PC-9 (cell line): ENCODE measurements around the gene NCMAP. TPM values are rescaled to one million over a fixed set of nuclear protein-coding genes. Genes with fewer than 3 reads are reported as not detected.
"Not testable (repeated sequence)": the region's sequence is repeated elsewhere in the genome, so short reads cannot be mapped to it uniquely, and the experiment has no call there.

Experiments used
- BruUV-seq: library from RNA; stranded (reverse); fragments of 400-500 nt; replicated peaks from 2 replicates; lab custom pipeline; 2021; lab: Mats Ljungman, UMichigan
- CTCF ChIA-PET: fragments of 300-600 bp; sonication (Branson Sonifier 250); formaldehyde crosslinking; loops from one replicate; lab custom pipeline; 2022; ENCODE audit warnings: antibody characterized with exemption; lab: Charles Lee
- POLR2A ChIA-PET: fragments of 300-600 bp; sonication (Branson Sonifier 250); formaldehyde crosslinking; loops from one replicate; lab custom pipeline; 2022; ENCODE audit warnings: antibody characterized with exemption; ENCODE audit not compliant: unreplicated experiment; lab: Charles Lee
- DNase-seq, 2 experiments: peaks; one replicate each; pipeline versions ENCODE4 v3.0.0 to v3.0.0-alpha.2; 2015 to 2022; ENCODE audit warnings: mixed read lengths in 1 of 2
- H2AFZ ChIP-seq: fragments of 200-600 bp; sonication (generic); 2 replicates; pipeline ENCODE4 v1.8.1; 2017; ENCODE audit warnings: antibody characterized with exemption
- H3F3A ChIP-seq: fragments of 200-600 bp; sonication (generic); 2 replicates; pipeline ENCODE4 v1.8.1; 2017; ENCODE audit warnings: antibody characterized with exemption, mild to moderate bottlenecking, low read depth; ENCODE audit not compliant: insufficient read depth
- H3K27ac ChIP-seq: fragments of 200-600 bp; sonication (generic); 2 replicates; pipeline ENCODE4 v1.6.1; 2016; ENCODE audit warnings: mixed run types
- H3K27me3 ChIP-seq: fragments of 200-600 bp; sonication (generic); 2 replicates; pipeline ENCODE4 v1.6.1; 2016; ENCODE audit warnings: low read depth, mixed run types; ENCODE audit not compliant: insufficient read depth
- H3K36me3 ChIP-seq: fragments of 200-600 bp; sonication (generic); 2 replicates; pipeline ENCODE4 v1.6.1; 2016; ENCODE audit warnings: low read depth, mixed run types
- H3K4me1 ChIP-seq: fragments of 200-600 bp; sonication (generic); replicated peaks from 2 replicates; pipeline ENCODE4 v1.6.1; 2016; ENCODE audit warnings: mixed run types; ENCODE audit not compliant: insufficient read depth
- H3K4me2 ChIP-seq: fragments of 200-600 bp; sonication (generic); 2 replicates; pipeline ENCODE4 v1.6.1; 2017; ENCODE audit warnings: mixed run types
- H3K4me3 ChIP-seq: fragments of 200-600 bp; sonication (generic); 2 replicates; pipeline ENCODE4 v1.6.1; 2016; ENCODE audit warnings: mixed run types
- H3K79me2 ChIP-seq: fragments of 200-600 bp; sonication (generic); 2 replicates; pipeline ENCODE4 v1.6.1; 2017; ENCODE audit warnings: low read depth, mixed run types
- H3K9me2 ChIP-seq: fragments of 200-600 bp; sonication (generic); 2 replicates; pipeline ENCODE4 v1.8.1; 2017; ENCODE audit warnings: mild to moderate bottlenecking; ENCODE audit not compliant: insufficient read depth
- H3K9me3 ChIP-seq: fragments of 200-600 bp; sonication (generic); 2 replicates; pipeline ENCODE4 v1.8.1; 2016; ENCODE audit warnings: low read depth; ENCODE audit not compliant: insufficient read depth
- H4K20me1 ChIP-seq: fragments of 200-600 bp; sonication (generic); 2 replicates; pipeline ENCODE4 v1.8.1; 2017; ENCODE audit not compliant: insufficient read depth
- EZH2 ChIP-seq: fragments of 200-600 bp; sonication (generic); IDR thresholded peaks from 2 replicates; pipeline ENCODE4 v1.8.0; 2017; ENCODE audit warnings: antibody characterized with exemption, low read depth
- intact Hi-C: fragments of 100-400 bp; cut with micrococcal nuclease; formaldehyde crosslinking; loops from one replicate; pipeline ENCODE4 v1.10.0; 2022; ENCODE audit not compliant: unreplicated experiment
- total RNA-seq: library from RNA; stranded (reverse); gene quantifications from 2 replicates; pipeline ENCODE4 v1.2.3, GENCODE V29; 2021
- TF ChIP-seq, protein P1 (sequence below): fragments of 200-600 bp; sonication (generic); conservative IDR thresholded peaks from 2 replicates; pipeline ENCODE4 v1.6.1; 2017; ENCODE audit warnings: mixed run types, antibody characterized with exemption, mild to moderate bottlenecking, moderate library complexity

Gene NCMAP
- total RNA-seq, 1 experiment from 2014 or later: 0.20 TPM

DNA sequence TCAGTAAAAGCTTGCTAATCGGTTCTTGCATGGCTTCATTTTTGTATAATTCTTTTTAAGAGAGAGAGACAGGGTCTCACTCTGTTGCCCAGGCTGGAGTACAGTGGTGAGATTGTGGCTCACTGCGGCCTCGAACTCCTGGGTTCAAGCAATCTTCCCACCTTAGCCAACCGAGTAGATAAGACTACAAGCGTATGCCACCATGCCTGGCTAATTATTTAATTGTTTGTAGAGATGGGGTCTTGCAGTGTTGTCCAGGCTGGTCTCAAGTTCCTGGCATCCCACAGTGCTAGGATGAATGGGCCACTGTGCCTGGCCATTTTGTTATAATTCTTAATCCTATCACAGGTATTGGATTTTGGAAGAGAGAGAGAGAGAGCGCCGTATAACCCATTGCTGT, 29.8 kb upstream of the NCMAP start:
- Histone ChIP-seq H3K4me1 (no peaks in the 10 kb centered on the region), H3K27me3 (no peaks in the 10 kb centered on the region), H3K4me3 (no peak overlapping the region), H2AFZ (no peak overlapping the region), H3F3A (no peaks in the 10 kb centered on the region), H3K36me3 (no peaks in the 10 kb centered on the region), H3K4me2 (no peak overlapping the region), H4K20me1 (no peaks in the 10 kb centered on the region), H3K9me2 (no peaks in the 10 kb centered on the region), H3K9me3 (no peaks in the 10 kb centered on the region), H3K79me2 (no peaks in the 10 kb centered on the region), H3K27ac (no peak overlapping the region)
- no peak for DNase-seq
- ChIA-PET CTCF (interaction anchor here (0.6 kb wide), 1 partner anchor 583 kb away, joined by 9 read pairs; no protein-coding TSS in a partner anchor), POLR2A (no interaction called here)
- BruUV-seq: no TSS peak
- intact Hi-C loops: no loop called here
- TF ChIP-seq, protein P1, sequence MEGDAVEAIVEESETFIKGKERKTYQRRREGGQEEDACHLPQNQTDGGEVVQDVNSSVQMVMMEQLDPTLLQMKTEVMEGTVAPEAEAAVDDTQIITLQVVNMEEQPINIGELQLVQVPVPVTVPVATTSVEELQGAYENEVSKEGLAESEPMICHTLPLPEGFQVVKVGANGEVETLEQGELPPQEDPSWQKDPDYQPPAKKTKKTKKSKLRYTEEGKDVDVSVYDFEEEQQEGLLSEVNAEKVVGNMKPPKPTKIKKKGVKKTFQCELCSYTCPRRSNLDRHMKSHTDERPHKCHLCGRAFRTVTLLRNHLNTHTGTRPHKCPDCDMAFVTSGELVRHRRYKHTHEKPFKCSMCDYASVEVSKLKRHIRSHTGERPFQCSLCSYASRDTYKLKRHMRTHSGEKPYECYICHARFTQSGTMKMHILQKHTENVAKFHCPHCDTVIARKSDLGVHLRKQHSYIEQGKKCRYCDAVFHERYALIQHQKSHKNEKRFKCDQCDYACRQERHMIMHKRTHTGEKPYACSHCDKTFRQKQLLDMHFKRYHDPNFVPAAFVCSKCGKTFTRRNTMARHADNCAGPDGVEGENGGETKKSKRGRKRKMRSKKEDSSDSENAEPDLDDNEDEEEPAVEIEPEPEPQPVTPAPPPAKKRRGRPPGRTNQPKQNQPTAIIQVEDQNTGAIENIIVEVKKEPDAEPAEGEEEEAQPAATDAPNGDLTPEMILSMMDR: no peak
- TF ChIP-seq EZH2: no peak

DNA sequence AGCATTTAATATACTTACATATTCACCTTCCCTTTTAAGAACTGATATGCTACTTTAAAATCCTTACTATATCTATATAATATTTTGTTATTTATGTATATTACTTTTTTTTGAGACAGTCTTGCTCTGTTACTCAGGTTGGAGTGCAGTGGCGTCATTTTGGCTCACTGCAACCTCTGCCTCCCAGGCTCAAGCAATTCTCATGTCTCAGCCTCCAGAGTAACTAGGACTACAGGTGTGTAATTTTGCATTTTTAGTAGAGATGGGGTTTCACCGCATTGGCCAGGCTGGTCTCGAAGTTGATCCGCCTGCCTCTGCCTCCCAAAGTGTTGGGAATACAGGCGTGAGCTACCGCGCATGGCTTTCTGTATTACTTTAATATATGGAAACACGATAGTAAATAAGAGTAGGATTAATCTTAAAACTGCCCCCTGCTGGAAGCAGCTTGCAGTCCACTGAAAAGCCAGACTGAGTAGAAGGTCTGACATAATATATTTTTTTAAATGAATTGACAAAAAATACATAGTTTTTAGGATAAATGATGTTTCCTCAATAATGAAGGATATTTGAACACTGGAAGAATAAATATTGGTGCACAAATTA, 28.8 kb upstream of the NCMAP start:
- intact Hi-C loops: no loop called here
- Histone ChIP-seq H3K79me2 (no peaks in the 10 kb centered on the region), H3K36me3 (no peaks in the 10 kb centered on the region), H3K4me3 (no peak overlapping the region), H3K4me1 (no peaks in the 10 kb centered on the region), H3K27me3 (no peaks in the 10 kb centered on the region), H3K4me2 (no peak overlapping the region), H3K9me2 (no peaks in the 10 kb centered on the region), H3K27ac (no peak overlapping the region), H3K9me3 (no peaks in the 10 kb centered on the region), H4K20me1 (no peaks in the 10 kb centered on the region), H2AFZ (no peak overlapping the region), H3F3A (no peaks in the 10 kb centered on the region)
- ChIA-PET CTCF (interaction anchor here (0.5 to 0.9 kb wide), 3 partner anchors 36 to 308 kb away, joined by 3 read pairs; no protein-coding TSS in a partner anchor), POLR2A (no interaction called here)
- TF ChIP-seq, protein P1: peak; percentile 59
- TF ChIP-seq EZH2: no peak
- DNase-seq: no peak
- BruUV-seq: no TSS peak

DNA sequence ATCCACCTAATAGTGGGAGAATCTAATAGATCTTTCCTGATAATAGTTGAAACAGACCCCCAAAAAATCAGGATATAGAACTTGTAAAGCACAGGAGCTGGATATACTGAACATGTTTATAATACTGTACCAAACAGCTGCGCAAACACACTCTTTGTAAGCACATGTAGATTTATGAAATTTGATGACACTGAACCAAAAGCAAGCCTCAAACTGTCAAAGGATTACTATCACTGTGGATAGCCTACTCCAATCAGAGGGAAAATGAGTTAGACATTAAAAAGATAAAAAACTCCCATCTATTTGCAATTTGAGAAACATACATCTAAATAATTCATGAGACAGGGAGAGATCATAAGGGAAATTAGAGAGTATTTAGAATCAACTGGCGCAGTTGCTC, 27.1 kb upstream of the NCMAP start:
- no peaks in the 10 kb centered on the region for H3K27me3 ChIP-seq
- H3K9me3 ChIP-seq: no peaks in the 10 kb centered on the region
- no peaks in the 10 kb centered on the region for H4K20me1 ChIP-seq
- TF ChIP-seq EZH2: no peak
- TF ChIP-seq, protein P1: no peak
- no peak overlapping the region for H2AFZ ChIP-seq
- no peak for DNase-seq
- H3K79me2 ChIP-seq: no peaks in the 10 kb centered on the region
- H3F3A ChIP-seq: no peaks in the 10 kb centered on the region
- no peaks in the 10 kb centered on the region for H3K4me1 ChIP-seq
- no peak overlapping the region for H3K27ac ChIP-seq
- intact Hi-C loops: no loop called here
- CTCF ChIA-PET: no interaction called here
- no peaks in the 10 kb centered on the region for H3K36me3 ChIP-seq
- no peak overlapping the region for H3K4me2 ChIP-seq
- no peak overlapping the region for H3K4me3 ChIP-seq
- no peaks in the 10 kb centered on the region for H3K9me2 ChIP-seq
- BruUV-seq: no TSS peak
- POLR2A ChIA-PET: interaction anchor here (0.7 kb wide), 2 partner anchors 14 to 302 kb away, joined by 3 to 22 read pairs; no protein-coding TSS in a partner anchor

DNA sequence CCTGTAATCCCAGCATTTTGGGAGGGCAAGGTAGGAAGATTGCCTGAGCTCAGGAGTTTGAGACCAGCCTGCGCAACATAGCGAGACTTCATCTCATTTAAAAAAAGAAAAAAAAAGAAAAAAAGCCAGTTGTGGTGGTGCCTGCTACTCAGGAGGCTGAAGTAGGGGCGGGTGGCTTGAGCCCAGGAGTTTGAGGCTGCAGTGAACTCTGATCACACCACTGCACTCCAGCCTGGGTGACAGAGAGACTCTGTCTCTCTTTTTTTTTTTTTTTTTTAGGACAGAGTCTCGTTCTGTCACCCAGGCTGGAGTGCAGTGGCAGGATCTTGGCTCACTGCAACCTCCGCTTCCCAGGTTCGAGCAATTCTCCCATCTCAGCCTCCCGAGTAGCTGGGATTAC, 26.6 kb upstream of the NCMAP start:
- H3K4me3 ChIP-seq, H2AFZ ChIP-seq, H4K20me1 ChIP-seq, intact Hi-C loops, H3K36me3 ChIP-seq, H3K27me3 ChIP-seq, H3K9me2 ChIP-seq, H3F3A ChIP-seq, H3K79me2 ChIP-seq, DNase-seq, H3K27ac ChIP-seq, CTCF ChIA-PET, H3K4me2 ChIP-seq, BruUV-seq, H3K4me1 ChIP-seq, H3K9me3 ChIP-seq: not testable (repeated sequence)
- POLR2A ChIA-PET: interaction anchor here (0.7 kb wide), 1 partner anchor 14 kb away, joined by 22 read pairs; no protein-coding TSS in a partner anchor
